GM15510 (cell line): ENCODE measurements around the gene MED22.
A peak's percentile ranks its signal among the peaks of the same experiment; 100 is the strongest.

Experiments
- POLR2A ChIP-seq: IDR thresholded peaks from 3 replicates; pipeline ENCODE4 v1.6.1; 2011; ENCODE audit warnings: borderline replicate concordance; ENCODE audit not compliant: insufficient read length; ENCODE audit errors: extremely low read depth

The MED22 gene

GRCh38 chr9:133347985-133348717 is at the start of gene MED22, which contains the start of gene RPL7A:
Gene MED22, minus strand, starts transcription at chr9:133348131. Its CDS starts 1,469 bp downstream, at chr9:133346662.
Gene RPL7A, plus strand, starts transcription at chr9:133348218. Its CDS starts 26 bp downstream, at chr9:133348244.
- peak; percentile 99 for TF ChIP-seq POLR2A

- TF ChIP-seq POLR2A, result no peak
Observed at GRCh38 chr9:133397370-133397769, 49.4 kb upstream of the MED22 start.

GRCh38 chr9:133396952-133397351 is 49.0 kb upstream of the MED22 start:
- TF ChIP-seq POLR2A, result no peak

- TF ChIP-seq POLR2A, result no peak
Observed at GRCh38 chr9:133394687-133395271, 46.8 kb upstream of the MED22 start.

- TF ChIP-seq POLR2A, result no peak
Observed at GRCh38 chr9:133393399-133393798, 45.5 kb upstream of the MED22 start.

GRCh38 chr9:133390713-133391112 is 42.8 kb upstream of the MED22 start:
- TF ChIP-seq POLR2A, result no peak

- no peak for TF ChIP-seq POLR2A
Observed at GRCh38 chr9:133389562-133389961, 41.6 kb upstream of the MED22 start.

- TF ChIP-seq POLR2A, result no peak
Observed at GRCh38 chr9:133389025-133389557, 41.2 kb upstream of the MED22 start.

- TF ChIP-seq POLR2A, result no peak
Observed at GRCh38 chr9:133387680-133388079, 39.7 kb upstream of the MED22 start.

- TF ChIP-seq POLR2A, result no peak
Observed at GRCh38 chr9:133386338-133386737, 38.4 kb upstream of the MED22 start.

GRCh38 chr9:133385452-133385851 is 37.5 kb upstream of the MED22 start:
- no peak for TF ChIP-seq POLR2A

GRCh38 chr9:133384736-133385321 is 36.9 kb upstream of the MED22 start:
- no peak for TF ChIP-seq POLR2A

- no peak for TF ChIP-seq POLR2A
Observed at GRCh38 chr9:133383438-133383837, 35.5 kb upstream of the MED22 start.

- TF ChIP-seq POLR2A, result no peak
Observed at GRCh38 chr9:133382507-133383141, 34.7 kb upstream of the MED22 start.

GRCh38 chr9:133380734-133381133 is 32.8 kb upstream of the MED22 start:
- no peak for TF ChIP-seq POLR2A
